ENCODE results near the gene CYP2A13.
"Not testable (repeated sequence)": the region's sequence is repeated elsewhere in the genome, so short reads cannot be mapped to it uniquely, and the experiment has no call there.

CYP2A13 gene

DNA sequence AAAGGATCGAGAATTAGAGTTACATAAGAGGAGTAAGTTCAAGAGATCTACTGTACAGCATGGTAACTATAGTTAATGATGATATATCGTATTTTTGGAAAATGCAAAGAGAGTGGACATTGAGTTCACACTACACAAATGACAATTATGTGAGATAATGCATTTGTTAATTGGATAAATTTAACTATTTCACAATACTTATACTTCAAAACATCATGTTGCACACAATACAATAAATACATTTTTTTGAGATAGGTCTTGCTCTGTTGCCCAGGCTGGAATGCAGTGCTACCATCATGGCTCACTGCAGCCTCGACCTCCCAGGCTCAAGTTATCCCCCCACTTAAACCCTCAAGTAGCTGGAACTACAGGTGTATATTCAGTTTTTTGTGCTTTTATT, 17.9 kb downstream of the CYP2A13 start:
- no peak overlapping the region for H3K4me3 ChIP-seq (ENCODE audit: low read length)
- TF ChIP-seq, protein P1, sequence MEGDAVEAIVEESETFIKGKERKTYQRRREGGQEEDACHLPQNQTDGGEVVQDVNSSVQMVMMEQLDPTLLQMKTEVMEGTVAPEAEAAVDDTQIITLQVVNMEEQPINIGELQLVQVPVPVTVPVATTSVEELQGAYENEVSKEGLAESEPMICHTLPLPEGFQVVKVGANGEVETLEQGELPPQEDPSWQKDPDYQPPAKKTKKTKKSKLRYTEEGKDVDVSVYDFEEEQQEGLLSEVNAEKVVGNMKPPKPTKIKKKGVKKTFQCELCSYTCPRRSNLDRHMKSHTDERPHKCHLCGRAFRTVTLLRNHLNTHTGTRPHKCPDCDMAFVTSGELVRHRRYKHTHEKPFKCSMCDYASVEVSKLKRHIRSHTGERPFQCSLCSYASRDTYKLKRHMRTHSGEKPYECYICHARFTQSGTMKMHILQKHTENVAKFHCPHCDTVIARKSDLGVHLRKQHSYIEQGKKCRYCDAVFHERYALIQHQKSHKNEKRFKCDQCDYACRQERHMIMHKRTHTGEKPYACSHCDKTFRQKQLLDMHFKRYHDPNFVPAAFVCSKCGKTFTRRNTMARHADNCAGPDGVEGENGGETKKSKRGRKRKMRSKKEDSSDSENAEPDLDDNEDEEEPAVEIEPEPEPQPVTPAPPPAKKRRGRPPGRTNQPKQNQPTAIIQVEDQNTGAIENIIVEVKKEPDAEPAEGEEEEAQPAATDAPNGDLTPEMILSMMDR (IDR thresholded peaks at IDR 0.05; ENCODE audit: insufficient read depth, low read depth, low read length, missing control alignments), result no peak
- DNase-seq (ENCODE audit: low read depth), result no peak

DNA sequence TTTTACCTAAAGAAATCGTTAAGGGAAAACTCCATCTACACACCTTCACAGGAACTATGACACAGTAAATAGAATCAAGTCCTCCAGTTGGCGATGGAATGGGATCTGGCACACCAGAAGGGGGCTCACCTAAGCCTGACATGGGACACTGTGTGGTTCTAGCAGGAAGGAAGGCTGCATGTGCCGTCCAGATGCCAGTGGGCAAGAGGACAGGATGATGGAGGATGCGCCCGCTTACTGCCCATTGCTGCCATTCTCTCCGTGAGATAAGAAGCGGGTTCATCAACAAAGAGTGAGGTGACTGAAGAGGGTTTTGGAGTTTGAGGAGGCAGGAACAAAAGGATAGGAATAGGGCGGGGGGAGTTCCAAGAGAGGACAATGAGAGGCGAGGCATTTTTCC, 23.0 kb downstream of the CYP2A13 start:
- DNase-seq (ENCODE audit: low read depth), result no peak
- no peak overlapping the region for H3K4me3 ChIP-seq (ENCODE audit: low read length)
- TF ChIP-seq, protein P1 (IDR thresholded peaks at IDR 0.05; ENCODE audit: insufficient read depth, low read depth, low read length, missing control alignments), result no peak

DNA sequence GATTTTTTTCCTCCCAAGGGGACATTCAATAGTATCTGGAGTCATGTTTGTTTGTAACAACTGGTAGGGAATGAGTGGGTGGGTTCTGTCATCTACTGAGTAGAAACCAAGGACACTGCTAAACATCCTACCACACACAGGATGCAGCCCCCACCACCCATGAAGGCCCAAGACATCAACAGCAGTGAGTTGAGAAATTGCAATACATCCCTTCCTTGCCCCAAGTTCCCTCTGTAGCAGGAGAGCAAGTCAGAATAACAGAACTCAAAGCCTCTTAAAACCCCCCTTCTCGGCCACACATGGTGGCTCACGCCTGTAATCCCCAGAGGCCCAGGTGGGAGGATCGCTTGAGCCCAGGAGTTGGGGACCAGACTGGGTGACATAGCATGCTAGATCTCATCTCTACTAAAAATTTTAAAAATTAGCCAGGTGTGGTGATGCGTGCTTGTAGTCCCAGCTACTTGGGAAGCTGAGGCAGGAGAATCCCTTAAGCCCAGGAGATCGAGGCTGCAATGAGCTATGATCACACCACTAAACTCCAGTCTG, 23.6 kb downstream of the CYP2A13 start:
- DNase-seq (ENCODE audit: low read depth), result no peak
- no peak overlapping the region for H3K4me3 ChIP-seq (ENCODE audit: low read length)
- TF ChIP-seq, protein P1 (IDR thresholded peaks at IDR 0.05; ENCODE audit: insufficient read depth, low read depth, low read length, missing control alignments), result no peak

DNA sequence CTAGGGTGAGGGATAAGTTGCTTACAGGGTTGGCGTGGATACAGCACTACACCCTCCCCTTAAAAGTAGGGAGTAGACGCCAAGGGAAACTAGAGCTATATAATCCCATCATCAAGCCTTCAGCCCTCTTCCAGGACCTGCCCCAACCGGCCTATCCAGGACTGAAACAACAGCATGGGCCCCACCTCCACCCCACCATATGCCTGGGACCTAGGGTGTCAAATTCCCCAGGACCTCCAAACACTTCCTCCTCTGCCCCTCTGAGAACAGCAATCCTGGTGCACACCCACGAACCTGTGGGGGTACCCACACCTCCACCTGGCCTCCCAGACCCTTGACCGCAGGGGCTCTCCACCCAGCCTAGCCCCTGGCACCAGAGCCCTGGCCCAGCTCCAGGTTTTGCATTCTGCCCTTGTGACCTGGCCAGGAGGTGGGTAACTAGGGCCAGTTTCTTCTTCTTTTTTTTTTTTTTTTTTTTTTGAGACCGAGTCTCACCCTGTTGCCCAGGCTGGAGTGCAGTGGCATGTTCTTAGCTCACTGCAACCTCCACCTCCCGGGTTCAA, 24.6 kb downstream of the CYP2A13 start:
- no peak for DNase-seq (ENCODE audit: low read depth)
- TF ChIP-seq, protein P1 (IDR thresholded peaks at IDR 0.05; ENCODE audit: insufficient read depth, low read depth, low read length, missing control alignments), result no peak
- no peak overlapping the region for H3K4me3 ChIP-seq (ENCODE audit: low read length)

DNA sequence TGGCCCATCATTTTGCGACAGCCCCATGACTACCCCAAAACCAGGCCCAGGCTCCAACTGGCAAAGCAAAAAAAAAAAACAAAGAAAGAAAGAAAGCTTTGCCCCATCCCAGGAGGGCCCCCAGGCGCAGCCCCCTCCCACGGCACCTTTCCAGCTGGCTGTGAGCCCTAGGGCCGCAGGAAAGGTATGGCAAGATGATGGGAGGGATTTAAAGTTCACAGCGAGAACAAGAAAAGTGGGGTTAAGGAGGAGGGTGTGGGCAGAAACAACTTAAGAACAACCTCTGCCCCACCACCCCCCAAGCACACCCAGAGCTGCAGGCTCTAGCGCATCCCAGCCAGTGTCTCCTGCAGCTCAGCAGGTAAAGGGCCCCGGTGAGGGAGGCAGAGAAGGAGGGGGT, 25.9 kb downstream of the CYP2A13 start, which contains the start of gene CYP2F1:
CYP2F1 (plus strand) TSS at position 301 of the 400 bp plus-strand sequence. CDS start 1,757 bp downstream, outside the sequence.
- TF ChIP-seq, protein P1 (IDR thresholded peaks at IDR 0.05; ENCODE audit: insufficient read depth, low read depth, low read length, missing control alignments), result no peak
- no peak within 1 kb of the TSS for H3K4me3 ChIP-seq (ENCODE audit: low read length)
- DNase-seq (ENCODE audit: low read depth), result no peak

DNA sequence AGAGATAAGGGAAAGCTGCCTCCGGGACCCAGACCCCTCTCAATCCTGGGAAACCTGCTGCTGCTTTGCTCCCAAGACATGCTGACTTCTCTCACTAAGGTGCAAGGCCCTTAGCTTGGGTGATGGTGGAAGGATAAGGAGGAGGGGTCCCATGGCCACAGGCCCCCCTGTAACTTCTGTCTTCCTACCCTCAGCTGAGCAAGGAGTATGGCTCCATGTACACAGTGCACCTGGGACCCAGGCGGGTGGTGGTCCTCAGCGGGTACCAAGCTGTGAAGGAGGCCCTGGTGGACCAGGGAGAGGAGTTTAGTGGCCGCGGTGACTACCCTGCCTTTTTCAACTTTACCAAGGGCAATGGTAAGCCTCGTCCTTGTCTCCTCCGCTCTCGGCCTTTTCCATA, 28.0 kb downstream of the CYP2A13 start:
- TF ChIP-seq, protein P1 (IDR thresholded peaks at IDR 0.05; ENCODE audit: insufficient read depth, low read depth, low read length, missing control alignments), result no peak
- no peak for DNase-seq (ENCODE audit: low read depth)
- H3K4me3 ChIP-seq (ENCODE audit: low read length), result no peak overlapping the region

DNA sequence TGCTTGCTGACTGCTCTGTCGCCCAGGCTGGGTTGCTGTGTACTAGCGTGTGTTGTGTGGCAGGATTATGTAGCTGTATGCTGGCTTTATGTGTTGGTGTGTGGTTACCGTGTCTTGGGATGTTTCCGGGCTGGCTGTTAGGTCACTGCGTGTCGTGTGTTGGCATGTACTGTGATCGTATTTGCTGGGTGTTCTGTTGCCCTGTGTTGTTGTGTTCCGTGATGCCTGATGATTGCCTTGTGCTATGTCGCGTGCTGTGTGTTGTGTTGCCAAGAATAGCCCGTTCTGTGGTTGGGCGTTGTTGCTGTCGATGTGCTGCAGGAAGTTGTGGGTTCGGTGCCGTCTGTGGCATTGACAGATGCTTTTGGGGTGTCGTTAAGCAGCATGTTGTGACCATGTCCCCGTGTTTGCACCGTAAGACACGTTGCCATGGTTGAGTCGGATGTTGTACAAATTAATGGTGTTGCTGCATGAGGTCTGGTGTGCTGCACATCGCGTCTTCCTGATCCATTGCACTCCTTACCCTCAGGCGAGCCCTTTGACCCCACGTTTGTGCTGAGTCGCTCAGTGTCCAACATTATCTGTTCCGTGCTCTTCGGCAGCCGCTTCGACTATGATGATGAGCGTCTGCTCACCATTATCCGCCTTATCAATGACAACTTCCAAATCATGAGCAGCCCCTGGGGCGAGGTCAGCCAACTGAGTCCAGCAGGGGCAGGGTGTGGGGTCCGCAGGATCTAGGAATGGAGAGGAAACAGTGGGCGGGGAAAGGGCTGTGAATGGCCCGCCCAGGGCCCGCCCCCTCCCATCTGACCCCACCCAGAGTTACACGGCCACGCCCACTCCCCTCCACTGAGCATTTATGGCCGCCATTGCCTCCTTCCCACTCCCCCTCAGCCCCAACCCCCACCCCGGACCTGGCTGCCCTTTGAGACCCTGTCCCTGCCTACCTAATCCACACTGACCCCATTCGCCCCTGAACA, 33.0 kb downstream of the CYP2A13 start:
- H3K4me3 ChIP-seq (ENCODE audit: low read length); DNase-seq (ENCODE audit: low read depth): not testable (repeated sequence)

DNA sequence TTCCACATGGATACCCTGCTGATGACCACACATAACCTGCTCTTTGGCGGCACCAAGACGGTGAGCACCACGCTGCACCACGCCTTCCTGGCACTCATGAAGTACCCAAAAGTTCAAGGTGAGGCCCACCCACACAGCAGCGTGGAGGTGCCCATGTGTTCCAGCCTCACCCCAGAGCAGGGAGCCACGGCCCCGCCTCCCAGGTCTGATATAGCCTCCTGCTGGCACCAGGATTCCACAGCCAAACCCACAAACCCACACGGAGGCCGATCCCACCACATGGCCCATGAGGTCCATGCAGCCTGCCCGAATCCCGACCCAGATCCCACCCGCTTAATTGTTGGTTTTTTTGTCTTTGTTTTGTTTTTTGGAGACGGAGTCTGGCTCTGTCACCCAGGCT, 34.6 kb downstream of the CYP2A13 start:
- DNase-seq (ENCODE audit: low read depth); H3K4me3 ChIP-seq (ENCODE audit: low read length): not testable (repeated sequence)

All from epithelial cell of esophagus (primary cell).